ENCODE results near the gene TYW1.
A peak's percentile ranks its signal among the peaks of the same experiment; 100 is the strongest.
"Not testable (repeated sequence)": the region's sequence is repeated elsewhere in the genome, so short reads cannot be mapped to it uniquely, and the experiment has no call there.

Gene TYW1

GRCh38 chr7:66994051-66994450 lies 2.6 kb upstream of the TYW1 start:
- not testable (repeated sequence) for DNase-seq (ENCODE audit: extremely low read depth in 1 of 2, low read depth in 1 of 2)

GRCh38 chr7:66994691-66995049 lies 2.0 kb upstream of the TYW1 start:
- DNase-seq (ENCODE audit: extremely low read depth in 1 of 2, low read depth in 1 of 2) = peak in 1 of 2 donors; percentile 5

- DNase-seq (ENCODE audit: extremely low read depth in 1 of 2, low read depth in 1 of 2) = peak; percentile 80 to 90
These were observed 1.4 kb upstream of the TYW1 start, which contains the start of gene SBDS for GRCh38 chr7:66995050-66995776. TSS of gene SBDS (minus strand) at chr7:66995586. CDS start at chr7:66995417, 169 bp downstream.

- DNase-seq (ENCODE audit: extremely low read depth in 1 of 2, low read depth in 1 of 2) = not testable (repeated sequence)
These were observed 4.1 kb downstream of the TYW1 start for GRCh38 chr7:67000601-67001258.

GRCh38 chr7:67004145-67004544 lies 7.5 kb downstream of the TYW1 start:
- not testable (repeated sequence) for DNase-seq (ENCODE audit: extremely low read depth in 1 of 2, low read depth in 1 of 2)

GRCh38 chr7:67006965-67007364 lies 10.3 kb downstream of the TYW1 start:
- no peak for DNase-seq (ENCODE audit: extremely low read depth in 1 of 2, low read depth in 1 of 2)

GRCh38 chr7:67008260-67008659 lies 11.6 kb downstream of the TYW1 start:
- DNase-seq (ENCODE audit: extremely low read depth in 1 of 2, low read depth in 1 of 2) = no peak

GRCh38 chr7:67009677-67010076 lies 13.0 kb downstream of the TYW1 start:
- not testable (repeated sequence) for DNase-seq (ENCODE audit: extremely low read depth in 1 of 2, low read depth in 1 of 2)

GRCh38 chr7:67014076-67014622 lies 17.5 kb downstream of the TYW1 start:
- not testable (repeated sequence) for DNase-seq (ENCODE audit: extremely low read depth in 1 of 2, low read depth in 1 of 2)

GRCh38 chr7:67017971-67018370 lies 21.3 kb downstream of the TYW1 start:
- not testable (repeated sequence) for DNase-seq (ENCODE audit: extremely low read depth in 1 of 2, low read depth in 1 of 2)

GRCh38 chr7:67018940-67019339 lies 22.3 kb downstream of the TYW1 start:
- DNase-seq (ENCODE audit: extremely low read depth in 1 of 2, low read depth in 1 of 2) = no peak

GRCh38 chr7:67019562-67020390 lies 23.1 kb downstream of the TYW1 start:
- DNase-seq (ENCODE audit: extremely low read depth in 1 of 2, low read depth in 1 of 2) = no peak

GRCh38 chr7:67021260-67021659 lies 24.6 kb downstream of the TYW1 start:
- no peak for DNase-seq (ENCODE audit: extremely low read depth in 1 of 2, low read depth in 1 of 2)

GRCh38 chr7:67022511-67022910 lies 25.9 kb downstream of the TYW1 start:
- DNase-seq (ENCODE audit: extremely low read depth in 1 of 2, low read depth in 1 of 2) = no peak

GRCh38 chr7:67025459-67025858 lies 28.8 kb downstream of the TYW1 start:
- DNase-seq (ENCODE audit: extremely low read depth in 1 of 2, low read depth in 1 of 2) = not testable (repeated sequence)

GRCh38 chr7:67031685-67032084 lies 35.1 kb downstream of the TYW1 start:
- not testable (repeated sequence) for DNase-seq (ENCODE audit: extremely low read depth in 1 of 2, low read depth in 1 of 2)

GRCh38 chr7:67033251-67033650 lies 36.6 kb downstream of the TYW1 start:
- no peak for DNase-seq (ENCODE audit: extremely low read depth in 1 of 2, low read depth in 1 of 2)

GRCh38 chr7:67036432-67037395 lies 40.1 kb downstream of the TYW1 start:
- DNase-seq (ENCODE audit: extremely low read depth in 1 of 2, low read depth in 1 of 2) = not testable (repeated sequence)

GRCh38 chr7:67040832-67041231 lies 44.2 kb downstream of the TYW1 start:
- not testable (repeated sequence) for DNase-seq (ENCODE audit: extremely low read depth in 1 of 2, low read depth in 1 of 2)
